H1 (cell line): Measurements from ENCODE around the gene TAS2R42. TPM values are rescaled to one million over a fixed set of nuclear protein-coding genes. Genes with fewer than 3 reads are reported as not detected.

Experiments used
- CTCF ChIA-PET: fragments of 300-600 bp; sonication (Branson Sonifier 250); formaldehyde crosslinking; loops from one replicate; lab custom pipeline; 2021; ENCODE audit not compliant: partially characterized antibody; lab: Charles Lee
- POLR2A ChIA-PET: fragments of 300-600 bp; sonication (Branson Sonifier 250); formaldehyde crosslinking; loops from one replicate; lab custom pipeline; 2021; ENCODE audit warnings: inconsistent platforms; ENCODE audit not compliant: partially characterized antibody; lab: Charles Lee
- DNase-seq, 2 experiments: peaks; one replicate each; pipeline versions ENCODE4 v3.0.0 to v3.0.0-alpha.2; 2010 to 2022; ENCODE audit warnings: low spot score in 2 of 2, low read depth in 1 of 2, mixed read lengths in 1 of 2
- FAIRE-seq: peaks from 2 replicates; lab custom pipeline; 2011; peaks lifted over from hg19 to GRCh38; lab: Jason Lieb, UNC
- H2AFZ ChIP-seq: 2 replicates; pipeline ENCODE4 v1.8.1; 2012; ENCODE audit warnings: low read length, inconsistent platforms
- H2AK5ac ChIP-seq: 2 replicates; pipeline ENCODE4 v1.6.1; 2013; ENCODE audit warnings: low read depth, low read length
- H2BK120ac ChIP-seq: replicated peaks from 2 replicates; pipeline ENCODE3; 2013; ENCODE audit warnings: low read depth, low read length, inconsistent platforms
- H2BK12ac ChIP-seq: 2 replicates; pipeline ENCODE4 v1.6.1; 2013; ENCODE audit warnings: low read depth, low read length
- H2BK15ac ChIP-seq: 2 replicates; pipeline ENCODE4 v1.6.1; 2013; ENCODE audit warnings: low read length
- H2BK20ac ChIP-seq: 2 replicates; pipeline ENCODE4 v1.6.1; 2013; ENCODE audit warnings: low read length
- H2BK5ac ChIP-seq: 2 replicates; pipeline ENCODE4 v1.6.1; 2013; ENCODE audit warnings: low read depth, low read length
- H3K14ac ChIP-seq: 2 replicates; pipeline ENCODE4 v1.6.1; 2013; ENCODE audit warnings: inconsistent platforms; ENCODE audit not compliant: insufficient read length
- H3K18ac ChIP-seq: 2 replicates; pipeline ENCODE4 v1.6.1; 2013; ENCODE audit warnings: low read length; ENCODE audit errors: extremely low read depth
- H3K23ac ChIP-seq: 2 replicates; pipeline ENCODE4 v1.6.1; 2013; ENCODE audit warnings: inconsistent platforms; ENCODE audit not compliant: insufficient read length
- H3K23me2 ChIP-seq: 2 replicates; pipeline ENCODE4 v1.6.1; 2013; ENCODE audit warnings: low read depth, low read length
- H3K27ac ChIP-seq: 2 replicates; pipeline ENCODE4 v1.6.1; 2011; ENCODE audit warnings: low read depth, low read length, inconsistent platforms
- H3K27me3 ChIP-seq, 4 experiments: replicated peaks in 1 of 4; 1 replicate in 1 of 4; 2 replicates in 3 of 4; pipeline versions ENCODE4 v1.6.1 to v1.8.1; 2011 to 2013; ENCODE audit warnings: low read length in 3 of 4, mild to moderate bottlenecking in 3 of 4, inconsistent platforms in 2 of 4, mixed read lengths in 2 of 4, moderate library complexity in 1 of 4; ENCODE audit not compliant: control insufficient read depth in 3 of 4, insufficient read depth in 3 of 4; ENCODE audit errors: extremely low read depth in 1 of 4
- H3K36me3 ChIP-seq, 4 experiments: 2 replicates each; pipeline versions ENCODE4 v1.6.1 to v1.8.1; 2011 to 2013; ENCODE audit warnings: mild to moderate bottlenecking in 4 of 4, low read length in 3 of 4, moderate library complexity in 2 of 4, control low read depth in 1 of 4, inconsistent platforms in 1 of 4; ENCODE audit not compliant: insufficient read depth in 4 of 4, control insufficient read depth in 2 of 4
- H3K4ac ChIP-seq: replicated peaks from 2 replicates; pipeline ENCODE3; 2013; ENCODE audit warnings: low read length, low read depth, mixed read lengths, inconsistent platforms; ENCODE audit not compliant: insufficient read length
- H3K4me1 ChIP-seq, 4 experiments: replicated peaks in 1 of 4; 1 replicate in 1 of 4; 2 replicates in 3 of 4; pipeline versions ENCODE4 v1.6.1 to v1.8.1; 2011 to 2013; ENCODE audit warnings: low read length in 3 of 4, inconsistent platforms in 2 of 4, mixed read lengths in 1 of 4; ENCODE audit not compliant: insufficient read depth in 4 of 4, control insufficient read depth in 3 of 4
- H3K4me2 ChIP-seq, 2 experiments: 2 replicates each; pipeline versions ENCODE4 v1.6.1 to v1.8.1; 2011 to 2013; ENCODE audit warnings: low read depth in 2 of 2, low read length in 2 of 2, control low read depth in 1 of 2, inconsistent platforms in 1 of 2, mild to moderate bottlenecking in 1 of 2; ENCODE audit not compliant: insufficient read depth in 1 of 2
- H3K4me3 ChIP-seq, 4 experiments: fragments of 200-600, 300-600 bp in 1 of 4; sonication (generic), shearing (Covaris generic), sonication (Bioruptor Twin) in 1 of 4; 2 replicates each; pipeline versions ENCODE4 v1.5.1 to v1.8.1; 2011 to 2016; ENCODE audit warnings: low read length in 4 of 4, low read depth in 3 of 4, control low read depth in 2 of 4, inconsistent platforms in 2 of 4, mild to moderate bottlenecking in 2 of 4, mixed read lengths in 1 of 4, moderate library complexity in 1 of 4; ENCODE audit not compliant: insufficient read depth in 2 of 4; ENCODE audit errors: extremely low read depth in 1 of 4
- H3K56ac ChIP-seq: replicated peaks from 2 replicates; pipeline ENCODE3; 2013; ENCODE audit warnings: low read depth, mild to moderate bottlenecking, mixed read lengths, low read length, inconsistent platforms; ENCODE audit not compliant: insufficient read length
- H3K79me1 ChIP-seq: 2 replicates; pipeline ENCODE4 v1.6.1; 2013; ENCODE audit warnings: low read depth, low read length, control low read depth
- H3K79me2 ChIP-seq, 2 experiments: 2 replicates each; pipeline versions ENCODE4 v1.6.1 to v1.8.1; 2012 to 2013; ENCODE audit warnings: low read length in 2 of 2, mild to moderate bottlenecking in 2 of 2, inconsistent platforms in 1 of 2; ENCODE audit not compliant: insufficient read depth in 2 of 2, control insufficient read depth in 1 of 2
- H3K9ac ChIP-seq, 4 experiments: replicated peaks in 1 of 4; 1 replicate in 1 of 4; 2 replicates in 3 of 4; pipeline versions ENCODE4 v1.6.1 to v1.8.1; 2011 to 2013; ENCODE audit warnings: low read depth in 3 of 4, low read length in 3 of 4, control low read depth in 2 of 4, mild to moderate bottlenecking in 2 of 4, moderate library complexity in 2 of 4, inconsistent platforms in 1 of 4; ENCODE audit errors: extremely low read depth in 1 of 4
- H3K9me3 ChIP-seq, 2 experiments: 2 replicates each; pipeline versions ENCODE4 v1.6.1 to v1.8.1; 2012 to 2013; ENCODE audit warnings: mild to moderate bottlenecking in 2 of 2, moderate library complexity in 2 of 2, control low read depth in 1 of 2, inconsistent platforms in 1 of 2, low read depth in 1 of 2, low read length in 1 of 2, mixed read lengths in 1 of 2; ENCODE audit not compliant: insufficient read depth in 2 of 2
- H4K20me1 ChIP-seq, 2 experiments: replicated peaks in 1 of 2; 2 replicates each; pipeline versions ENCODE3 to v1.8.1; 2011 to 2013; ENCODE audit warnings: inconsistent platforms in 2 of 2, low read length in 2 of 2, mild to moderate bottlenecking in 1 of 2; ENCODE audit not compliant: insufficient read depth in 2 of 2, control insufficient read depth in 1 of 2
- H4K5ac ChIP-seq: 2 replicates; pipeline ENCODE4 v1.6.1; 2013; ENCODE audit warnings: low read length, low read depth, mixed read lengths, inconsistent platforms; ENCODE audit not compliant: insufficient read length
- H4K8ac ChIP-seq: 2 replicates; pipeline ENCODE4 v1.8.0; 2013; ENCODE audit warnings: mild to moderate bottlenecking, moderate library complexity, low read length, inconsistent platforms; ENCODE audit not compliant: insufficient read depth; ENCODE audit errors: extremely low read depth
- H4K91ac ChIP-seq: replicated peaks from 2 replicates; pipeline ENCODE3; 2013; ENCODE audit warnings: low read length, mixed read lengths, inconsistent platforms; ENCODE audit not compliant: insufficient read length
- CBX5 ChIP-seq: fragments of 300-800, 300-1000 bp; sonication (generic); IDR thresholded peaks from 2 replicates; pipeline ENCODE4 v1.7.1; 2016; ENCODE audit warnings: antibody characterized with exemption, low read length, low read depth
- CBX8 ChIP-seq: fragments of 300-800, 300-1000 bp; sonication (generic); IDR thresholded peaks from 2 replicates; pipeline ENCODE4 v1.7.1; 2016; ENCODE audit warnings: low read depth, low read length, borderline replicate concordance
- CTCF ChIP-seq, 3 experiments: IDR thresholded peaks; 1 replicate in 2 of 3; 2 replicates in 1 of 3; pipeline versions ENCODE4 v1.5.1 to v1.6.1; 2011; ENCODE audit warnings: low read length in 3 of 3, mild to moderate bottlenecking in 3 of 3, inconsistent platforms in 2 of 3, low read depth in 1 of 3, moderate library complexity in 1 of 3; ENCODE audit not compliant: insufficient read depth in 1 of 3; ENCODE audit errors: control extremely low read depth in 1 of 3
- EZH2 ChIP-seq: fragments of 200-600 bp; sonication (generic); IDR thresholded peaks from 2 replicates; pipeline ENCODE4 v1.7.1; 2012; ENCODE audit warnings: low read depth, mild to moderate bottlenecking, moderate library complexity, low read length, inconsistent platforms; ENCODE audit not compliant: severe bottlenecking
- FOSL1 ChIP-seq: IDR thresholded peaks from 2 replicates; pipeline ENCODE4 v1.6.1; 2011; ENCODE audit warnings: mild to moderate bottlenecking, low read depth, low read length, moderate library complexity; ENCODE audit not compliant: insufficient read depth
- JUN ChIP-seq: IDR thresholded peaks from 2 replicates; pipeline ENCODE4 v1.6.1; 2011; ENCODE audit warnings: low read depth, mild to moderate bottlenecking, improper control_type of control experiment, low read length
- NRF1 ChIP-seq: IDR thresholded peaks from 2 replicates; pipeline ENCODE4 v1.6.1; 2011; ENCODE audit warnings: mild to moderate bottlenecking, low read depth, low read length, improper control_type of control experiment
- POU5F1 ChIP-seq: IDR thresholded peaks from 2 replicates; pipeline ENCODE4 v1.6.1; 2011; ENCODE audit warnings: low read depth, mild to moderate bottlenecking, low read length, moderate library complexity
- SP1 ChIP-seq: IDR thresholded peaks from 2 replicates; pipeline ENCODE4 v1.6.1; 2011; ENCODE audit warnings: low read depth, low read length
- SP4 ChIP-seq: IDR thresholded peaks from 2 replicates; pipeline ENCODE4 v1.6.1; 2012; ENCODE audit warnings: low read length, inconsistent platforms
- SRF ChIP-seq: IDR thresholded peaks from 2 replicates; pipeline ENCODE4 v1.6.1; 2011; ENCODE audit warnings: mild to moderate bottlenecking, low read depth, low read length, moderate library complexity
- TBP ChIP-seq: IDR thresholded peaks from 2 replicates; pipeline ENCODE4 v1.6.1; 2011; ENCODE audit warnings: low read depth, low read length, improper control_type of control experiment
- TCF12 ChIP-seq: IDR thresholded peaks from 2 replicates; pipeline ENCODE4 v1.6.1; 2011; ENCODE audit warnings: low read depth, mild to moderate bottlenecking, low read length
- WGBS, 2 experiments: shearing (Covaris generic) in 1 of 2; methylation state at CpG; one replicate each; pipeline versions ENCODE4 v1.1.6 to v1.1.7; 2013 to 2015; ENCODE audit warnings: low lambda C conversion rate in 2 of 2, mixed read lengths in 2 of 2, inconsistent platforms in 1 of 2, low coverage in 1 of 2, missing lambda C conversion rate in 1 of 2; ENCODE audit not compliant: insufficient replicate concordance in 2 of 2, insufficient coverage in 1 of 2, insufficient read length in 1 of 2; ENCODE audit errors: extremely low coverage in 1 of 2, missing lambda C conversion rate in 1 of 2; 5-methylcytosine and 5-hydroxymethylcytosine counted together
- polyA plus RNA-seq, 7 experiments: library from polyadenylated mRNA; depleted of rRNA in 3 of 7; stranded (reverse) in 5 of 7; unstranded in 2 of 7; fragments of >200 nt in 5 of 7; fragments of 200-250 nt in 2 of 7; gene quantifications; 1 replicate in 5 of 7; 2 replicates in 1 of 7; 4 replicates in 1 of 7; pipeline versions ENCODE4 v1.2.1 to v1.2.3, GENCODE V29; 2011 to 2013; ENCODE audit warnings: missing spikeins in 2 of 7, mixed read lengths in 2 of 7
- total RNA-seq: library from RNA; stranded (reverse); fragmentation: NEBNext Ultra II Directional; extraction: Animal tissue kit (Norgen Biotek cat#: 25700); gene quantifications from 2 replicates; pipeline ENCODE4 v1.2.1, GENCODE V29; 2021

TAS2R42 gene
- total and polyA plus RNA-seq, 2 of the 8 experiments (the other 6 are each of a cell fraction or from before 2014, with no cell fraction given) = not detected

GRCh38 chr12:11227373-11227772 lies 40.6 kb upstream of the TAS2R42 start:
- Histone ChIP-seq H3K4me1 (no peaks in the 10 kb centered on the region), H2BK5ac (no peak overlapping the region), H2BK120ac (no peak overlapping the region), H2BK12ac (no peak overlapping the region), H3K36me3 (no peaks in the 10 kb centered on the region), H2BK20ac (no peak overlapping the region), H3K4ac (no peak overlapping the region), H3K18ac (no peak overlapping the region), H3K14ac (no peak overlapping the region), H2AK5ac (no peak overlapping the region), H3K27ac (no peak overlapping the region), H3K79me1 (no peaks in the 10 kb centered on the region), H3K23ac (no peak overlapping the region), H4K5ac (no peak overlapping the region), H2AFZ (no peak overlapping the region), H2BK15ac (no peak overlapping the region), H3K23me2 (no peaks in the 10 kb centered on the region), H4K91ac (no peak overlapping the region), H4K8ac (no peak overlapping the region), H3K56ac (no peak overlapping the region), H3K4me2 (no peak overlapping the region), H3K9ac (no peak overlapping the region), H3K27me3 (no peaks in the 10 kb centered on the region), H3K9me3 (no peaks in the 10 kb centered on the region), H3K79me2 (no peaks in the 10 kb centered on the region), H3K4me3 (no peak overlapping the region), H4K20me1 (no peaks in the 10 kb centered on the region)
- POLR2A ChIA-PET = no interaction called here
- FAIRE-seq (no peak), DNase-seq (no peak)
- WGBS, 2 experiments = 88% methylated on average over 4 of the region's 4 CpGs; no CpG with 5 or more reads in 1 of the 2 experiments
- CTCF ChIA-PET = interaction anchor here (0.8 to 10.9 kb wide), 9 partner anchors 9 to 456 kb away, joined by 3 to 230 read pairs (median 8); no protein-coding TSS in a partner anchor
- TF ChIP-seq SP1 (no peak), EZH2 (no peak), SRF (no peak), TCF12 (no peak), JUN (no peak), TBP (no peak), NRF1 (no peak), POU5F1 (no peak), SP4 (no peak), FOSL1 (no peak), CBX5 (no peak), CTCF (IDR thresholded peaks at IDR 0.05; ENCODE audit: control extremely low read depth in 1 of 3, insufficient read depth in 1 of 3, low read depth in 1 of 3, low read length in 3 of 3) (no peak), CBX8 (no peak)
